H7 (cell line): ENCODE results near the gene DPP10. TPM values are rescaled to one million over a fixed set of nuclear protein-coding genes. Genes with fewer than 3 reads are reported as not detected.
A peak's percentile ranks its signal among the peaks of the same experiment; 100 is the strongest.

Experiments used
- DNase-seq: peaks from one replicate; pipeline ENCODE4 v3.0.0; 2012
- H3K27me3 ChIP-seq: 2 replicates; pipeline ENCODE4 v1.6.0; 2011; ENCODE audit warnings: mild to moderate bottlenecking, low read length; ENCODE audit not compliant: control insufficient read depth, insufficient read depth
- H3K36me3 ChIP-seq: replicated peaks from 2 replicates; pipeline ENCODE4 v1.5.1; 2011; ENCODE audit warnings: low read length; ENCODE audit not compliant: control insufficient read depth, insufficient read depth
- H3K4me3 ChIP-seq: 2 replicates; pipeline ENCODE4 v1.5.1; 2011; ENCODE audit warnings: low read depth, mild to moderate bottlenecking, control low read depth, low read length, moderate library complexity; ENCODE audit not compliant: insufficient read depth
- total RNA-seq: library from RNA; depleted of rRNA; stranded (reverse); fragments of >200 nt; shearing (Covaris generic); gene quantifications from 2 replicates; pipeline ENCODE4 v1.2.3, GENCODE V29; 2014

DPP10 gene
- total RNA-seq, 1 experiment from 2014 or later: 15.6 TPM

DNA sequence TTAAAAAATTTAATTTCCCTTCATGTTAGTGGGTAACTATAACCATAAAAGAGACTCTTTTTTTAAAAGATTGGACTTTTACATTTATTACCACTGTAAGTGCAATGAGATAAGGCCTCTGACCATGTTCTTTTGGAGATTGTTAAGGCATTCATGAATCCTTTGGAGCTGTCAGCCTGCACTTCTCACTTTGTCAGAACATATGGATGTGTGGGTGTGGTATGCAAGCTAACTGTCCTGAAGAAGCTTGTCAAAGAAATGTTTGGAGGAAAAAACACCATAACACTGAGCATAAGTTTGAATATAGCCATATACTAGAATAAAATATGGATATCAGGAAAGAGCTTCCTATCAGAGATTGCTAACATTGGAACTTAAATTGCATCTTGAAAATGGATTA is 754.1 kb downstream of the DPP10 start:
- H3K4me3 ChIP-seq: no peak overlapping the region
- no peaks in the 10 kb centered on the region for H3K36me3 ChIP-seq
- no peaks in the 10 kb centered on the region for H3K27me3 ChIP-seq
- no peak for DNase-seq

DNA sequence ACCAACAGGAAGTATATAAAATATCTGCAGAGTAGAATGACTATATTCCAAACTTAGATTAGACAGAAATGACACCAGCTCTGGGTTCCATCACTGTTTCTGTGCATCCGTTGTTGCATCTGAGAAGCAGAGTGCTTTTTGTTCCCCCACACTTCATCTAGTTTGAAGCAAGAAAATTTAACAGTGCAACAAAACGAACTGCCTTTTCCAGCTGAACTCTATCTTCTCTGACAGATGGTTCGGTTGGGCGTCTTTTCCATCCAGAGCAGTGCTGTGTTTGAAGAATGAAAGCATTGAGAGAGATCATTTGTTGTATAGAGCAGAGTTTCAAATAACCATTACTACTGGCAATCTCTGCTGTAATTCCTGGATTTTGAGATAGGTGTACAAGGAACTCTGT is 757.5 kb downstream of the DPP10 start:
- no peak for DNase-seq
- Histone ChIP-seq H3K36me3 (no peaks in the 10 kb centered on the region), H3K27me3 (no peaks in the 10 kb centered on the region), H3K4me3 (no peak overlapping the region)

DNA sequence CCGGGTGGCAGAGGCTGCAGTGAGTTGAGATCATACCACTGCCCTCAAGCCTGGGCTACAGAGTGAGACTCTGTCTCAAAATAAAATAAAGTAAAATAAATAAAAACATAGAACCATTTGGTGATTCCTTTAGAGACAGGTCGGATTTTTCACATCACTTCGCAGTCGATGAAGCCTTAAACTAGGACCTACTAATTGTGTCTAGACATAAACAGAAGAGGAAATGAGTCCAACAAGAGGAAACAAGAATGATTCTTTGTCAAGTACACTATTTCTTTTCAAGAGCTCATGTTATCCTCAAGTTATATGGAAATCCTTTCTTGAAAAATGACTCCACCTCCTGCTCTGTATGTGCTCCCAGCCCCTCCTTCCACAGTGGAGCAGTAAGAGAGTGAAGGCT is 758.9 kb downstream of the DPP10 start:
- Histone ChIP-seq H3K36me3 (no peaks in the 10 kb centered on the region), H3K27me3 (no peaks in the 10 kb centered on the region), H3K4me3 (no peak overlapping the region)
- no peak for DNase-seq

DNA sequence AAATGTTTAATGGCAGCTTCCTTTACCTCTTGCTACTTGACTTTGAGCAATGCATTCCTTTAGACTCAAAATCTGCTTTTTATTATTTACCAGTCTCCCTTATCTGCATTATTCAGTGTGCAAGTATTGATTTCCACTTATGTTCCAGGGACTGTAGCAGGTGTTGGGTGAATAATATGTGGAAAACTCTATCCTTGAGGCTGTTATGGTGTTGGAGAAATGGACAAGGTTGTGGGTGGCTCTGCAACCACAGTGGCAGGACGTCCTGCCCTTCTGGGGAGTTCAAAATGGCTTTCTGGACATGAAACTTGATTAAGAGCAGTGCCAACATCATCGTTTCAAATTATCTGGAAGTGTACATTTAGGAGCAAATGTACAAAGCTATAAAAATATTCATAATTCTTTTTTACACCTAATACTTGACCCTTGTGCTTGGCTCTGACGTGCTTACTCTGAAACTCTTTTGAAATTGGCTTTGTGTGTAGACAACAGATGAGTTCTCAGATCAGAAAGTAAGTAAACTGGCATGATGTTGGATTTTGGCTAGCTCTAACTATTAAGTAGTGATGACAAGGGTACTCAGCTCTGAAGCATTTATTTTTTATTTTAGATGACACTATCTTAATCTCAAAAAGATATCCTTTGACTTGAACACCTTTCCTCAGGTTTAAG is 766.2 kb downstream of the DPP10 start:
- Histone ChIP-seq H3K4me3 (no peak overlapping the region), H3K27me3 (no peaks in the 10 kb centered on the region), H3K36me3 (no peaks in the 10 kb centered on the region)
- no peak for DNase-seq

DNA sequence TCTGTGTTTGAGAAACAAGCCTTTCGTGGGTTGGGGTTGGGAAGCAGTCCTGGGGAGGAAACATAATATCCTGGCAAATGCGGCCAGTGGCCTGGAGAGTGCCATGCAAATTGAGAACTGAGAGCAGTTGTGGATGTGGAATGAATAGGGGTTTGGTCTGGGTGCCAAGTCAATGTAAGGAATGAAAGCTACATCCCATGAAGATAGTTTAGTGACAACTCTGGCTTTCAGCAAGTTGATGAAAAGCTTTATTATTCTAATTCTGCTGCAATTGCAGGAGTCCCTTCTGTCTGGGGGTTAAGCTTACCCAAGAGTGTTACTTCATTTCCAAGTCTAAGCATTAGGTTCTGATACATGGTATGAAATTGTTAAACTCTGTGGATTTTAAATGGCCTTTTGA is 771.6 kb downstream of the DPP10 start:
- no peaks in the 10 kb centered on the region for H3K27me3 ChIP-seq
- peak; percentile 7 for DNase-seq
- no peak overlapping the region for H3K4me3 ChIP-seq
- no peaks in the 10 kb centered on the region for H3K36me3 ChIP-seq

DNA sequence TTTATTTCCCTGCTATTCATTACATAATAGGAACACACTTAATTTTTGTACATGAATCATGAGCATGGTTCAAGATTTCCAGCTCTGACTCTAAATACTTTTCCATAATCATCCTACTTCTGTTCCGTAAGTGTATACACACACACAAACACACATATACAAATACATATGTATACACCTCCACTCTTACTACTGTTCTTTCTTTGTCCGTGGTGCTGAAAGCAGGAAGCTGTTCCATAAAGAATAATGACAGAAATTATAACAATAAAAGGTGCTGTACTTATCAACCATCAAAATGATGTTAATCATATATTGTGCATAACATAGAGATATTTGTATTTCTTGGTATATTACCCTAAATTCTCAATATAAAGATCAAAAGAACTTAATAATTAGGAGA is 776.9 kb downstream of the DPP10 start:
- no peak for DNase-seq
- no peak overlapping the region for H3K4me3 ChIP-seq
- H3K36me3 ChIP-seq: no peaks in the 10 kb centered on the region
- H3K27me3 ChIP-seq: no peaks in the 10 kb centered on the region

DNA sequence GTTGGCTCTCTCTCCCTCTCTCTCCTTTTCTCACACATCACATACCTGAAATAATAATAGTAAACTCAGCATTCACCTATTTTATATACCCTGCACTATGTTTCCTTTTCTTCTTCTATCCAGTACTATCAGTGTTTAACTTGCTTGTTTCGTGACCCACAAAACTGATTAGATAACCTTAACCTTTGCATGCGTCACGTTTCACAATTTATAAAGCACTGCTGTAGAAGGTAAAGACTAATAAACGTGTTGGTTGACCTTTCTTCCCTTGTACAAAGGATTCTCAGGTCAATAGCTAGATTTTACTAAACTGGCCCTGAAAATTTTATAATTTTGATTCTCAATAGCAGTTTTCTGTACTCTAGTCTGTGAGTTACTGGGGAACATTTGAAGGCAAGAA is 791.7 kb downstream of the DPP10 start:
- no peak for DNase-seq
- no peak overlapping the region for H3K4me3 ChIP-seq

DNA sequence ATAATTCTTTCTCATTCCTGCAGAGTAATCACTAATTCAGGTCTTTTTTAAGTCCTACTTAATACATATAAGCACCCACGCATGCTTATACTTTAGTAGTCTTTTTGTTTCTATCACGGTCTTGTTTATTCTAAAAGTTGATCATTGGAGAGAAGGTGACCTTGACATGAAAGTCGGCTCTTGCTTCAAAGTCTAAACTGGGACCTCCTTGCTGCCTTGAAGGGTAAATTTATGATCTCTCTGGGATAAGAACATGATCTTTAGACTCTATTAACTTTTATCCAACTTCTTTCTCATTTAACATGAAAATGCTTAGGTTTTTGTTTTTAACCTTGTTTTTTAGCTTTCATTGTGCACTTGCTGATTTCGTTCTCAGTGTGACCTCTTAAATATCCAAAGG is 792.3 kb downstream of the DPP10 start:
- Histone ChIP-seq H3K27me3 (no peaks in the 10 kb centered on the region), H3K4me3 (no peak overlapping the region), H3K36me3 (no peaks in the 10 kb centered on the region)
- DNase-seq: no peak

More for the DNA sequence above, 791.7 kb downstream of the DPP10 start:
- Histone ChIP-seq H3K27me3 (no peaks in the 10 kb centered on the region), H3K36me3 (no peaks in the 10 kb centered on the region)

DNA sequence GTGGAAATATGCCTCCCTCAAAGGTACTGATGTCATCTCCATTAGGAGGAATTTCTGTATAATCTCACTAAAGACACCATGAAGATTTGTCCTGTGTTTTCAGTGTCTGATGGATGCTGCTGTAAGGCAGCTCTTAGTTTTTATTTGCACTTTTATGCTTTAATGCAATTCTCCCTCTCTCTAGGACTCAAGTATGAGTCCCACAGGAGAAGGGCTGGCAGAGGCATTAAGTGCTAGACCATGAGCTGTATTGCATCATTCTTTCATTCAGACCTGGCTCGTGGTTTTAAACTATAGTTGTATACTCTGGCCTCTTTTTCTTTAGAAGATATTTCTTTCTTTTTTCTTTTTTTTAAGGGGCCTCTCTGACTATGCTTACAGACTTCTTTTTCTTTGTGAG is 805.6 kb downstream of the DPP10 start:
- no peak for DNase-seq
- Histone ChIP-seq H3K27me3 (no peaks in the 10 kb centered on the region), H3K36me3 (no peaks in the 10 kb centered on the region; the same call in 1 of the 2 replicates), H3K4me3 (no peak overlapping the region)

DNA sequence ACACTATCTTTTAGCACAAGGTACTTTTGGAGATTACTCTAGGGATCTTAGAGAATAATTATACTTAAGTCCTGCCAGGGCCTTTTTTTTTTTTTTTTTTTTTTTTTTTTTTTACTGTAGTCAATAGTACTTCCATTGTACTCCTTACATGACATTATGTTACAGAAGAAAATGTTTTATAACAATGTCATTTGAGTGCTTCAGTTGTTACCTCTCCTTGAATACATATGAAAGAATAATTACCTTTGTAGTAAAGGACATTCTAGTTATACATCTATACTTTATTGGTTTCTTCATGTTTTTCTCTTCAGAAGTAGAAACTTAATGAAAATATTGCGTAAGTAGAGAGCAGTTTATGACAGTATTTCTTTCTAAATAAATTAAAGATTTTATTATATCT is 834.9 kb downstream of the DPP10 start:
- Histone ChIP-seq H3K36me3 (no peaks in the 10 kb centered on the region), H3K4me3 (no peak overlapping the region), H3K27me3 (no peaks in the 10 kb centered on the region)
- no peak for DNase-seq

DNA sequence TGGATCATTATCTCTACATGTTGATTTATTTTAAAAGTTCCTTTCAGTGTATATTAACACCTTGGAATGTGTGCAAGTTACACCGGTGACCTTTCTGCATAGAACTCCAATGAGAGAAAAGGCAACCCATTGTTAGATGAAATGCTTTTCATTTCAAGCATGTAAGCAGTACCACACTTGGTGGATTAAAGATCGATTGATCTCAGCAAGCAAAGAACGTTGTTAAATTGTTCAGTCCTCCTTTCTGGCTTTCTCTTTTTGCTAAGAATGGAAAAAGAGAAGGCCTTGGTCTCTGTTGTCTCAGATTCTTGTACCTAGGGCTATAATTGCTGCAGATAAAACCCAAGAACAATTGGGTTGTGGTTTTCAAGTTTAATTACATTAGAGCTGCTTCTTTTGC is 843.0 kb downstream of the DPP10 start:
- Histone ChIP-seq H3K36me3 (no peaks in the 10 kb centered on the region), H3K4me3 (no peak overlapping the region), H3K27me3 (no peaks in the 10 kb centered on the region)
- DNase-seq: no peak

DNA sequence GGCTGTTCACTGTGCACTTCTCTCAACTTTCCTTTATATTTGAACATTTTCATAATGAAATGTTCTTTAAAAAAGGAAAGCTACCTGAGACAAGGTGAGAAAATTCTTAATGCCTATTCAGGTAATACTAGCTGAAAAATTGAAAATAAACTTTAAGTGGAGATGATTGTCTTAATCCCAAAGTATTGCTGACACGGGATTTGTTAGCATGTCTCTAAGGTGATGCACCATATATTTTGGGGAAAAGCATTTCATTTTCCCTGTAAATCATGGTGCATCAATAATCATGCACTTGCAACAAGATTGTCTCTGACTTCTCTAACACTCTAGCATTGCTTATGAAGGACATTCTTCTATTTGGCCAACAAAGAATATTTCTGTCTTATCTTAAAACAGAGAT is 848.0 kb downstream of the DPP10 start:
- Histone ChIP-seq H3K4me3 (no peak overlapping the region), H3K36me3 (no peaks in the 10 kb centered on the region), H3K27me3 (no peaks in the 10 kb centered on the region)
- DNase-seq: no peak

DNA sequence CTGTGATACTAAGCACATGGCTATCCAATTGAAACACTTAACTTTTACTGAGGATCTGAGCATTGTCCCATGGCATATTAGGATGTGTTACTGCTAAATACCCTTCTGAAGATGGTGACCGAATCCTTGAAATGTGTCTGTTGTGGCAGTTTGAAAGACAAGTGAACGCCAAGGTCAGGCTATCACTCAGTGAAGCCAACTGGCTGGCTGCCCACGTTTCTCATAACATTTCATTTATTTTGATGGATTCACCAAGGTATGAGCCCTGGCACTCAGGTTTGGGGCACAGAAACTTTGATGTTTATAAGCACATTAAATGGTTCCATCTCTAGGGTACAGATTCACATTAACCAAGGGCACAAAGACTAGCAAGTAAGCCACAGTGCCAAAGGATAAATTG is 850.3 kb downstream of the DPP10 start:
- H3K36me3 ChIP-seq: no peaks in the 10 kb centered on the region
- no peak overlapping the region for H3K4me3 ChIP-seq
- no peak for DNase-seq
- no peaks in the 10 kb centered on the region for H3K27me3 ChIP-seq

DNA sequence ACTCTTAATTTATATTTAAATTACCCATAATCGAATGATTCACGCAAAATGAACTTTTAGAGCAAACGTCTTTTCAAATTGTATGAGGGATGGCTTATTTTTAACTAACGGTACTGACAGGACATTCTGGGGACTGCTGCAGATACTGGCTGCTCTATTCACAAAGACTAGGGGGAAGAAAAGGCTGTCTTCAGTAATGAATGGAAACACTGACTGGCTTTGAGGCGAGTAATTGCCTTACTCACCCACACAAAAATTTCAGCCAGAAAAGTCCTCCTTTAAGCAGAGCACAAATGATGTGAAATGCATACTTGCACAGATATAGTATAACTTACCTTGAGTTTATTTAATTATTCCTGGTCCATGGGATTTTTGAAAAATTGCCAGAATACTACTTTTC is 852.6 kb downstream of the DPP10 start:
- no peak for DNase-seq
- no peaks in the 10 kb centered on the region for H3K27me3 ChIP-seq
- H3K36me3 ChIP-seq: no peaks in the 10 kb centered on the region
- no peak overlapping the region for H3K4me3 ChIP-seq

DNA sequence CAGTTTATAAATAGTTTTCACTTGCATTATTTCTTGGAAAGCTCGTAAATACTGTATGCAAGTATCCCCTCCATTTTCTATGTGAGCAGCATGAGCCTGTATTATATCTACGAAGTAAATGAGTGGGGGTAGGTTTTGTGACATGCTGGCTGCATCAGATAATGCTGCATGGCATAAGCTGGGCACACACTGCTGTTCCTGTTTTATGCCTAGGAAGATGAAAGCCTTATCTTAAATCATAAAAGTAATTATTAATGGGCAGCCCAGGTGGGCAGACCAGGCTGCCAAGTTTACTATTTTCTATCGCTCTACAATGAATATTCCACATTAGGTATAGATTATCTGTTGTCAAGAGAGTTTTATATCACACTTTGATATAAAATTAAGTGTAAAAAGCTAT is 854.6 kb downstream of the DPP10 start:
- no peak overlapping the region for H3K4me3 ChIP-seq
- no peaks in the 10 kb centered on the region for H3K36me3 ChIP-seq
- no peak for DNase-seq
- no peaks in the 10 kb centered on the region for H3K27me3 ChIP-seq

DNA sequence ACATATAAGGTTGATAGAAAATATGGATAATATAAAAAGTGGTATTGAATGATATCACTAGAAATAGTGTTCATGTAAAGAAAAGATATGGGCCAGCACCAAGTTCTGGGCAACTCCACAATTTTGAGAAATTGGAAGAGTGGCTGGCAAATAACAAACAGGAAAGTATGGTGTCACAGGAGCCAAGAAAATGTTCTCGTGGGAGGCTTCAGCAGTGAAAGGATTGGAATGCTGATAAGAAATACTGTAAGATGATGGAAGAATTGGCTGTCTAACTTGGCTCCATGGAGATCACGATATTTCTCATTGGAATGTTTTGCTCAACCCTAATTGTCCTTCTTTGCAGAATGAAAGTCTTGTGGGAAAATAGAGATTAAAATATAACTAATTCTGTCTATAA is 856.8 kb downstream of the DPP10 start:
- no peak for DNase-seq
- Histone ChIP-seq H3K4me3 (no peak overlapping the region), H3K36me3 (no peaks in the 10 kb centered on the region), H3K27me3 (no peaks in the 10 kb centered on the region)
